HG03565 (cell line): ENCODE results near the gene SNAP91.
A peak's percentile ranks its signal among the peaks of the same experiment; 100 is the strongest.
"Not testable (repeated sequence)": the region's sequence is repeated elsewhere in the genome, so short reads cannot be mapped to it uniquely, and the experiment has no call there.

Experiments
- ATAC-seq: cut with Tn5 transposase; IDR thresholded peaks from one replicate; pipeline ENCODE4 v1.9.1; 2021; ENCODE audit warnings: mild to moderate bottlenecking, moderate library complexity; ENCODE audit not compliant: unreplicated experiment

Gene SNAP91

GRCh38 chr6:83633609-83634008 is 75.3 kb downstream of the SNAP91 start:
- ATAC-seq = no peak

GRCh38 chr6:83633149-83633548 is 75.8 kb downstream of the SNAP91 start:
- no peak for ATAC-seq

- not testable (repeated sequence) for ATAC-seq
Measured at GRCh38 chr6:83629908-83630307, 79.0 kb downstream of the SNAP91 start.

- ATAC-seq = no peak
Measured at GRCh38 chr6:83615025-83615999, 93.6 kb downstream of the SNAP91 start.

- no peak for ATAC-seq
Measured at GRCh38 chr6:83613378-83613777, 95.5 kb downstream of the SNAP91 start.

GRCh38 chr6:83609248-83609647 is 99.7 kb downstream of the SNAP91 start:
- ATAC-seq = no peak

GRCh38 chr6:83605517-83605916 is 103.4 kb downstream of the SNAP91 start:
- no peak for ATAC-seq

- no peak for ATAC-seq
Measured at GRCh38 chr6:83603551-83603950, 105.3 kb downstream of the SNAP91 start.

GRCh38 chr6:83601119-83601518 is 107.8 kb downstream of the SNAP91 start:
- no peak for ATAC-seq

GRCh38 chr6:83600459-83600858 is 108.4 kb downstream of the SNAP91 start:
- no peak for ATAC-seq

- no peak for ATAC-seq
Measured at GRCh38 chr6:83597511-83597910, 111.4 kb downstream of the SNAP91 start.

GRCh38 chr6:83597051-83597450 is 111.8 kb downstream of the SNAP91 start:
- no peak for ATAC-seq

GRCh38 chr6:83594941-83595340 is 114.0 kb downstream of the SNAP91 start:
- ATAC-seq = no peak

- ATAC-seq = no peak
Measured at GRCh38 chr6:83593395-83593785, 115.5 kb downstream of the SNAP91 start.

GRCh38 chr6:83592770-83593394 is 116.0 kb downstream of the SNAP91 start:
- ATAC-seq = peak; percentile 96

- no peak for ATAC-seq
Measured at GRCh38 chr6:83590416-83590815, 118.5 kb downstream of the SNAP91 start.

GRCh38 chr6:83589076-83589475 is 119.8 kb downstream of the SNAP91 start:
- no peak for ATAC-seq

- no peak for ATAC-seq
Measured at GRCh38 chr6:83578057-83578456, 130.8 kb downstream of the SNAP91 start.

- no peak for ATAC-seq
Measured at GRCh38 chr6:83574783-83575182, 134.1 kb downstream of the SNAP91 start.

- not testable (repeated sequence) for ATAC-seq
Measured at GRCh38 chr6:83571663-83572185, 137.2 kb downstream of the SNAP91 start.

GRCh38 chr6:83558975-83559374 is 149.9 kb downstream of the SNAP91 start:
- ATAC-seq = no peak

GRCh38 chr6:83556871-83557270 is 152.0 kb downstream of the SNAP91 start:
- no peak for ATAC-seq
